Ishikawa (cell line): Measurements from ENCODE around the gene MAP3K9.

Experiments
- CEBPB ChIP-seq: IDR thresholded peaks from 2 replicates; pipeline ENCODE4 v1.6.1; 2012
- CREB1 ChIP-seq: IDR thresholded peaks from 2 replicates; pipeline ENCODE4 v1.6.1; 2012; ENCODE audit warnings: low read depth
- EGR1 ChIP-seq: IDR thresholded peaks from 2 replicates; pipeline ENCODE4 v1.6.1; 2012
- EP300 ChIP-seq: IDR thresholded peaks from 2 replicates; pipeline ENCODE4 v1.6.1; 2012; ENCODE audit warnings: borderline replicate concordance
- FOXM1 ChIP-seq: IDR thresholded peaks from 2 replicates; pipeline ENCODE4 v1.6.1; 2012; ENCODE audit warnings: low read depth, borderline replicate concordance
- MAX ChIP-seq: IDR thresholded peaks from 2 replicates; pipeline ENCODE4 v1.6.1; 2012
- NFIC ChIP-seq: IDR thresholded peaks from 2 replicates; pipeline ENCODE4 v1.6.1; 2012
- RAD21 ChIP-seq: IDR thresholded peaks from 2 replicates; pipeline ENCODE4 v1.6.1; 2012; ENCODE audit warnings: low read depth
- REST ChIP-seq: IDR thresholded peaks from 2 replicates; pipeline ENCODE4 v1.6.1; 2012; ENCODE audit warnings: low read depth, mild to moderate bottlenecking
- TAF1 ChIP-seq: IDR thresholded peaks from 2 replicates; pipeline ENCODE4 v1.6.1; 2012; ENCODE audit warnings: low read depth, mild to moderate bottlenecking
- TCF12 ChIP-seq: IDR thresholded peaks from 2 replicates; pipeline ENCODE4 v1.6.1; 2012; ENCODE audit warnings: low read depth
- TEAD4 ChIP-seq: IDR thresholded peaks from 2 replicates; pipeline ENCODE4 v1.6.1; 2012
- USF1 ChIP-seq: IDR thresholded peaks from 2 replicates; pipeline ENCODE4 v1.6.1; 2012
- YY1 ChIP-seq: IDR thresholded peaks from 2 replicates; pipeline ENCODE4 v1.6.1; 2012; ENCODE audit warnings: low read depth
- ZBTB7A ChIP-seq: IDR thresholded peaks from 2 replicates; pipeline ENCODE4 v1.6.1; 2012; ENCODE audit warnings: low read depth

MAP3K9 gene

GRCh38 chr14:70700955-70701585, 108.2 kb downstream of the MAP3K9 start:
- no peak for TF ChIP-seq CREB1
- TF ChIP-seq TCF12 = no peak
- no peak for TF ChIP-seq NFIC
- no peak for TF ChIP-seq TAF1
- TF ChIP-seq EGR1 = no peak
- no peak for TF ChIP-seq RAD21
- no peak for TF ChIP-seq ZBTB7A
- no peak for TF ChIP-seq EP300
- no peak for TF ChIP-seq CEBPB
- TF ChIP-seq MAX = no peak
- no peak for TF ChIP-seq TEAD4

GRCh38 chr14:70699646-70700045, 109.7 kb downstream of the MAP3K9 start:
- TF ChIP-seq RAD21 (no peak), YY1 (no peak), TEAD4 (no peak), REST (no peak), EP300 (no peak), TAF1 (no peak), EGR1 (no peak), ZBTB7A (no peak), MAX (no peak), TCF12 (no peak), NFIC (no peak), CEBPB (no peak), CREB1 (no peak), FOXM1 (no peak), USF1 (no peak)

- TF ChIP-seq CREB1 = no peak
- no peak for TF ChIP-seq CEBPB
- TF ChIP-seq MAX = peak; percentile 43
- no peak for TF ChIP-seq EGR1
- no peak for TF ChIP-seq TCF12
- no peak for TF ChIP-seq FOXM1
- TF ChIP-seq USF1 = 0 out of 2 replicates have a peak, but pooled peaks have one; percentile 51
- no peak for TF ChIP-seq NFIC
Observed at GRCh38 chr14:70698288-70698687, 111.0 kb downstream of the MAP3K9 start.

GRCh38 chr14:70697701-70698100, 111.6 kb downstream of the MAP3K9 start:
- no peak for TF ChIP-seq EP300
- no peak for TF ChIP-seq EGR1
- no peak for TF ChIP-seq RAD21
- no peak for TF ChIP-seq YY1
- no peak for TF ChIP-seq NFIC
- no peak for TF ChIP-seq TEAD4
- TF ChIP-seq TAF1 = no peak
- no peak for TF ChIP-seq USF1
- no peak for TF ChIP-seq FOXM1
- no peak for TF ChIP-seq MAX
- no peak for TF ChIP-seq CEBPB
- TF ChIP-seq TCF12 = no peak

GRCh38 chr14:70696026-70696425, 113.3 kb downstream of the MAP3K9 start:
- TF ChIP-seq TCF12 = no peak
- TF ChIP-seq FOXM1 = no peak
- TF ChIP-seq USF1 = no peak
- no peak for TF ChIP-seq NFIC
- no peak for TF ChIP-seq ZBTB7A
- TF ChIP-seq REST = no peak
- TF ChIP-seq TAF1 = no peak
- TF ChIP-seq YY1 = no peak
- no peak for TF ChIP-seq MAX
- no peak for TF ChIP-seq TEAD4
- no peak for TF ChIP-seq CREB1
- TF ChIP-seq RAD21 = no peak
- no peak for TF ChIP-seq EP300
- no peak for TF ChIP-seq CEBPB
- TF ChIP-seq EGR1 = no peak
